Hepatocyte (in vitro differentiated cells): ENCODE measurements around the gene ADD1.
"Not testable (repeated sequence)": the region's sequence is repeated elsewhere in the genome, so short reads cannot be mapped to it uniquely, and the experiment has no call there.

ENCODE experiments used
- CTCF ChIP-seq: fragments of 200-600 bp; sonication (generic); IDR thresholded peaks from 2 replicates; pipeline ENCODE4 v1.5.1; 2016; ENCODE audit warnings: antibody characterized with exemption, mild to moderate bottlenecking; ENCODE audit not compliant: poor library complexity
- EZH2phosphoT487 ChIP-seq: fragments of 200-600 bp; sonication (generic); IDR thresholded peaks from one replicate; pipeline ENCODE4 v1.6.1; 2018; ENCODE audit warnings: antibody characterized with exemption, mild to moderate bottlenecking, low read depth, moderate library complexity; ENCODE audit not compliant: unreplicated experiment, severe bottlenecking

GRCh38 chr4:2918300-2918699 is 74.7 kb downstream of the ADD1 start:
- not testable (repeated sequence) for TF ChIP-seq EZH2phosphoT487, CTCF
